Erythroblast (primary cell): ENCODE data around the gene TTC39B.

Experiments used
- DNase-seq, 2 experiments: peaks; one replicate each; lab custom pipeline; 2025; lab: John Stamatoyannopoulos, UW
- GATA1 ChIP-seq: IDR thresholded peaks from 2 replicates; pipeline ENCODE4 v1.6.1; 2011; ENCODE audit warnings: low read depth, mild to moderate bottlenecking, control low read depth, low read length, moderate library complexity
- POLR2A ChIP-seq: IDR thresholded peaks from 2 replicates; pipeline ENCODE4 v1.6.1; 2011; ENCODE audit warnings: mild to moderate bottlenecking, low read length

TTC39B gene

DNA sequence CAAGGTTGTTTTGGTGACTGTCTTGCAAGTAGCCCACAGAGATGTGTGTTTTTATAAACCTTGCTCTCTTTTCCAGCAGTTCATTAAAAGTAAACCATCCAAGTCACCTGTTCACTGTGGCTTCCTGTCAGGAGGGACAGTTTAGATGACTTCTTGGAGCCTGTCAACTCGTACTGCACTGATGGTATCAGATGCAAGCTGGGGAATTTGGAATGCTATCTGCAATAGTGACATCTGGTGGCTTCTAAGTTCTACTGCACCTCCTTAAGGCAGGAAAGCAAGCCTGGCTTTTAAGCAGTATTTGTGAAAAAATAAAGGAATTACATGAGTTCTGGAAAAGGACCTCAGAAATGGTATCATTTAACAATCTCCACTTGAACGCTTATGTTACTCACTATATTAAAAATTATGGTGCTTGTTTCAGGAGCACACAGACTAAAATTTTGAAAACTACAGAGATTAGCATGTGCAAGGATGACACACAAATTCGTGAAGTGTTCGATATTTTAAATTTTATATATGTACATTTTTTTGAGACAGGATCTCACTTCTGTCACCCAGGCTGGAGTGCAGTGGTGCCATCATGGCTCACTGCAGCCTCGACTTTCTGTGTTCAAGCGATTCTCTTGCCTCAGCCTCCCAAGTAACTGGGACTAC is 164.0 kb downstream of the TTC39B start:
- DNase-seq, result peak; percentile 64 to 65
- no peak for TF ChIP-seq POLR2A
- no peak for TF ChIP-seq GATA1

DNA sequence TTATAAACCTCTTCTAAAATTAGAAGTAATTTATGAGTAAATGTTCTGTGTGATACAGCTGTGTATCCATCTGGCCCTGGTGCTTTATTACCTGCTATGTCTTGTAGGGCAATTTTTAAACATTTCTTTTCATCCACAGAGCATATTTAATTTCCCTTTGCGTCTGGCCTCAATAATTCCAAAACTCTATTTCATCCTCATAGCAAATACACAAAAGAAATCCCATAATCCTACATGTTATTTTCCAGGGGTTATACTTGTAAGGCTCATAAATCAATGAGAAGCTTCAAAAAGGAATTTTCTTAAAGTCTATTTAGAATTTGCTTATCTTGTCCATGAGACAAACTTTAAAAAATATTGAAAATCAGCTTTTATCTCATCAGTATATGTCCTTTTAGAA is 167.0 kb downstream of the TTC39B start:
- DNase-seq, result no peak
- TF ChIP-seq POLR2A (no peak), GATA1 (no peak)

DNA sequence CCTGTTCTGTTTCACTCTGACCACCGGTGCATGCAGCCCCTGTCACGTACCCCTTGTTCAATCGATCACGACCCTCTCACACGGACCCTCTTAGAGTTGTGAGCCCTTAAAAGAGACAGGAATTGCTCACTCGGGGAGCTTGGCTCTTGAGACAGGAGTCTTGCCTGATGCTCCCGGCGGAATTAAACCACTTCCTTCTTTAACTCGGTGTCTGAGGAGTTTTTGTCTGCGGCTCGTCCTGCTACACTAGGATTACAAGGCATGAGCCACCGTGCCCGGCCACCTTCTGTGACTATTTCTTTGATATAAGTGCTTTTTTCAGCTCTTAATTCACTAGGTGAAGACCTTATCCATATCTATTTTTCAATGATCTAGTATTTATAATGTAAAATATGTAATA is 167.5 kb downstream of the TTC39B start:
- DNase-seq, result no peak
- TF ChIP-seq GATA1 (no peak), POLR2A (no peak)

DNA sequence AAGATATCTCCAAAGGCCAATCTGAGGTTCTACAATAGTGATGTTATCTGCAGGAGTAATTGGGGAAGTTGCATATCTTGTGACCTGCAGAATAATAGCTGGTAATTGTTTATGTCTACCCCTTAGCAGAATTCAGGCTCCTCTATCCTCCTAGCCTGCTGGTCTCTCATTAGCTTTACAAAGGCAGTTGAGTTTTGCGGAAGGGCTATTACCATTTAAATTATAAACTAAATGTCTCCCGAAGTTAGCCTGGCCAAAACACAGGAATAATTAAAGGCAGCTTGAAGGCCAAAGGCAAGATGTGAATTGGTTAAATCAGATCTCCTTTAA is 168.7 kb downstream of the TTC39B start:
- DNase-seq, result no peak
- TF ChIP-seq GATA1 (no peak), POLR2A (no peak)

DNA sequence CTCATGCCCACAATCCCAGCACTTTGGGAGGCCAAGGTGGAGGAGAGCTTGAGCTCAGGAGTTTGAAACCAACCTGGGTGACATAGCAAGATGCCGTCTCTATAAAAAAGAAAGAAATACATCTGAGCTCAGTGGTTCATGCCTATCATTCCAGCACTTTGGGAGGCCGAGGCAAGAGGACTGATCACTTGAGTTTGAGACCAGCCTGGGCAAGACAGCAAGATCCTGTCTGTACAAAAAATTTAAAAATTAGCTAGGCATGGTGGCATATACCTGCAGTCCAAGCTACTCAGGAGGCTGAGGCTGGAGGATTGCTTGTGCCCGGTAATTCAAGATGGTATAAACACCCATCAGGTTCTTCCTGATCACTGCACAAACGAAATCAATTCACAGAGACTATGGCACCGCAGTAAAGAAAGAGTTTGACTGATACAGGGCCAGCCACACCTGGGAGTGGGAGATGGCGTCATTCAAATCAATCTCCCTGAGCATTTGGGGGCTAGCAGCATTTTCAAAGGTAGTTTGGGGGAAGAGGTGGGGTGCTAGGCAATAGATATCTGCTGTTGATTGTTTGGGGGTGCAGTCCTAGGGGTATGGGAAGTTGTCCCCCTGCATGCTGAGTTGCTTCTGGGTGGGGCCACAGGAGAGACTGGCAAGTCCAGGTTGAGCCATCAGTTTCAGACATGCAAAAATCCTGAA is 169.2 kb downstream of the TTC39B start:
- no peak for DNase-seq
- no peak for TF ChIP-seq POLR2A
- TF ChIP-seq GATA1, result no peak

DNA sequence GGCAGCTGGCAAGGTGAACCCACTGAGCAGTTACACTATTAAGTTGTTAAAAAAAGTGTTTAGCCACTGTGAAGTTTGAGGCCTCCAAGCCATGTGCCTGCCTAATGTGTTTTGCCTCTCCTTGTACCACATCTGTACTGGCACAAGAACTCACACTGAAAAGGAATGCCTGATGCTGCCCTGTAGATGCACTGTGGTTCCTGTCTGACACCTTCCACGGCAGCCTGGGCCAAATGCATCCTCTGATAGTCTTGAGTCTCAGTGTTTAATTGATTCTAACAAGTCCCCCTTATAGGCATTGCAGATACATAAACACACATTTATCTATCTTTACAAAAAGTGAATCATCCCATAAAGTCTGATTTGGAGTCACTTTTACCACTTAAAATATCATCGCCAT is 169.9 kb downstream of the TTC39B start:
- no peak for DNase-seq
- TF ChIP-seq POLR2A (no peak), GATA1 (no peak)

DNA sequence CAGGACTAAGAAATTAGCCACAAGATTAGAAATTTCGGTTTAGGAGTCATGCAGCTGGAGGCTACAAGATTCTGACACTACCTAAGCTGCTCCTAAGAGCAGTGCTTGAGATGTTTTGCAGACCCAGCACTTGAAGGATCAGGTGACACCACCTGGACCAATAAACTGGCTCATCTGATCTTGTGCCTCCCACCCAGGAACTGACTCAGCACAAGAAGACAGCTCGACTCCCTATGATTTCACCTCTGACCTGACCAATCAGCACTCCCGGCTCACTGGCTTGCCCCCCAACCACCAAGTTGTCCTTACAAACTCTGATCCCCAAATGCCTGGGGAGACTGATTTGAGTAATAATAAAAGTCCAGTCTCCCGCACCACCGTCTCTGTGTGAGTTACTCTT is 170.4 kb downstream of the TTC39B start:
- no peak for TF ChIP-seq GATA1
- no peak for TF ChIP-seq POLR2A
- DNase-seq, result peak; percentile 33 to 44

DNA sequence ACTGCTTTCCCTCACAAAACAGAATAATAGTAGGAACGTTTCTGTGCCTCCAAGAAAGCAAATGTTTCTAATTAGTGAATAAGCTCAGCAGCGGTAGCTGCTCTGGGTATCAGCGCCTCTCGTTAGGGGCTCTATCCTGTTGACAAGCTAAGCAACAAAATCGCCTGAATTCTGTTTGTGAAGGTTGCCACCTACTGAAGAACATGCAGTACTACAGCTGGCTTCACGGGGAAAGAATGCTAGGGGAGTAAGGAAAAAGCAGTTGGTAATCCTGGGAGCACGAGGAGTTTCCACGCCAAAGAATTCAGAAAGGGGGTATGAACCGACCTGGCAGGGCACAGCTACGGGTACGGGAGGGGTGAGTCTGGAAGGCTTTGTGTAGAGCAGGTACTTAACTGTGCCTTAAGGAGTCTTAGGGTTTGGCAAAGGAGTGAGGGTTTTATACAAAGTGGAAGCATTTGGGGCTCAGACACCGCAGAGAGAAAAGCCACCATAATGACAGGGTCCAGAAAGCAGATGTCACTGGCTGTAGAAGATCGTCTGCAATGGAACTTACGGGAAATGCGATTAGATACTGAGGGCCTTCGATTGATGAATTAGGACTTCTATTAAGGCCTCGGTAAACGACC is 171.7 kb downstream of the TTC39B start:
- peak; percentile 49 to 60 for DNase-seq

DNA sequence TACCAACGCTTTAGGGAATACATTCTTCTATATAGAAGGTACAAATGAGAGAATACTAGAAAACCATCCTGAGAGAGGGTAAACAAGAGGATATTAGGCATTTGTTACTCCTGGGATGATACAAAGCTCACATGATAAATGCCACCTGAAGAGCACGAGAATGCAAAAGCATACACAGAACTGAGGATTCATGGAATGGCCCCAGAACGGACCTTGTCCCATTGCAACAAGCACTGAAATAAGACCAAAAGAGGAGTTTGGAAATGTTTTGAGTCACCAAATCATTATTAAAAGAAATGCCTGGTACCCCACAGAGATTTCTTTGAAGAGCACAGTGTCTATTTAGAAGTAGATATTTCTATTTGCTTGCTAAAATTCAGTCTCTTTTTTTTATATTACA is 173.5 kb downstream of the TTC39B start:
- no peak for DNase-seq
- TF ChIP-seq GATA1 (no peak), POLR2A (no peak)

More for the DNA sequence above, 171.7 kb downstream of the TTC39B start:
- TF ChIP-seq POLR2A (no peak), GATA1 (no peak)

DNA sequence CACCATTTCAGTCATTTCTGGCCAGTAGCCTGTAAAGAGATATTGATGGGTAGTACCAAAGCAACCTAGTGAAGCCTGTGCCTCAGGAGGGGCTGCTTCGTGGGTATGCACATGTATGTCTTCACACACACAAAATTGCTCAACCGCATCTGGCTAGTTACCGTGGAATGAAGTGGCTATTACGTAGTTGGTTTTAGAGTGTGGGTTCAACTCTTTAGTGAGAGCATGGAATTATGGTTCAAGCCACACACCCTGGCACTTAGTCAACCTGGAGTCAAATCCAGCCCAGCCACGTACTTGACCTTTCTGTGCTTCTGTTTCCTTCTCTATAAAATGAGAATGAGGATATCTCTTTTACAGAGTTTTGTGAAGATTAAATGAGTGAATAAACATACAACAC is 174.9 kb downstream of the TTC39B start:
- TF ChIP-seq GATA1 (no peak), POLR2A (no peak)
- DNase-seq, result no peak

DNA sequence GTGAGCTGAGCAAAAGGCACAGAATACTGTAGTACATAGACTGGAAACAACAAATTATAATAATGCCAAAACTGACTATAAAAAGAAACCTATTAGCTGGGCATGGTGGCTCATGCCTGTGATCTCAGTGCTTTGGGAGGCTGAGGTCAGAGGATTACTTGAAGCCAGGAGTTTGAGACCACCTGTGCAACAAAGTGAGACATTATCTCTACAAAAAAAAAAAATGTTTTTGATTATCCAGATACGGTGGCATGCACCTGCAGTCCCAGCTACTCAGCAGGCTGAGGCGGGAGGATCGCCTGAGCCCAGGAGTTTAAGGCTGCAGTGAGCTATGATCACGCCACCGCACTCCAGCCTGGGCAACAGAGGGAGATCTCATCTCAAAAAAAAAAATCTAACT is 175.9 kb downstream of the TTC39B start:
- TF ChIP-seq POLR2A, result no peak
- no peak for TF ChIP-seq GATA1
- DNase-seq, result no peak

DNA sequence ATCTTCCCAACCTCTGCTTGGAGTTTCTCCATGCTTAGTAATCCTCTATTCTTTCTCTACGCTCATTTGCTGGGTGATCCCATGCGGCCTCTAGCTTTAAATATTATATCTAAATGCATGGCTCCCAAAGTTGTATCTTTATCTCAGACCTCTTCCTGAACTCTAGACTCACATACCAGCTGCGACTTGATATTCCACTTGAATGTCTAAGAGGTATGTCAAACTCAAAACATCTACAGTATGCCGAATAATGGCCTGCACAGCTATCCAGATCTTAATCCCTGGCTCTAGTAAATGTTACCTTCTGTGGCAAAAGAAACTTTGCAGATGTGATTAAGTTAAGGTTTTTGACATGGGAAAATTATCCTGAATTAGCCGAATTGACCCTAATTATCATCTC is 179.2 kb downstream of the TTC39B start:
- TF ChIP-seq GATA1, result no peak
- TF ChIP-seq POLR2A, result no peak
- no peak for DNase-seq

DNA sequence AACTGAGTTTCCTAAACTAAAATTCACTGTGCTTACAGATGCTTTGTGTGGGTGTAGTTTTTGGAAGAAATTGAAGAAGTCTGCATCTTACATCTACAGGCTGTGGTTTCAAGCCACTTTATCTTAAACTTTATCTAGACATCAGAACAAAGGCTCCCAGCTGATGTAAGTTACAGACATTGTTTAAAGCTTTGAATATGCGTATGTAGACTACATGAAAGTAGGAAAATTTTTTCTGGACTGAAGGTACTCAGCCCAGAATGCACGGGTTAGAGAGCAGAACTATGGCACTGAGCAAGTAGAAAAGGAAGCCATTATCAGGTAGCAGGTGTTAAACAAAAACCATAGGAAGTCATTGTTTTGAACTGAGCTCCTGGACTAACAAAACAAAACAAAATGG is 185.4 kb downstream of the TTC39B start:
- no peak for DNase-seq
- no peak for TF ChIP-seq GATA1
- TF ChIP-seq POLR2A, result no peak

DNA sequence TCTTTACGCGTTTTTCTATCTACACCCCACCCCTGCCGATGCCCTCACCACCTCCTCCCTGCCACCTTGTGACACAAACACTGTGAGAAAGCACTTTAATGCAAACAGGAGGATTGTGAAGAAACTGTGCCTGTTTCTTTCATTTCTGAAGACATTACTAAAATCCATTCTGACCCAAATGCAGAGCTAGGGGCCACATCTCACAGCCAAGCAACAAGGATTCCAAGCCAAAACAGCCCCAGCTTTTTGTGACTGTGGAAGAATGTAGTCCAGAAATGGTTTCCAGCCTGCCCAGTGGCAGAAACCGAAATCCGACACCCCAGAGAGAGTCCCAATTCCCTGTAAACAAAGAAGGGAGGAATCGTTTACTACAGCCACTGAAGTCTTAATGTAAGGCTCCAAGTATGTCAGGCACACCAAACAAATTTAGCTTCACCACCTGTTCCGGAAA is 190.9 kb downstream of the TTC39B start:
- TF ChIP-seq GATA1 (no peak), POLR2A (no peak)

More for the DNA sequence above, 190.9 kb downstream of the TTC39B start:
- no peak for DNase-seq
